Gastrocnemius medialis (tissue), 4 donors: ENCODE results near the gene PRKCH. TPM values are rescaled to one million over a fixed set of nuclear protein-coding genes. Genes with fewer than 3 reads are reported as not detected.

Experiments used
- ATAC-seq, 2 donors: fragments of 150-250 bp; one replicate each; pipeline ENCODE4 v1.9.1; 2016
- DNase-seq, 2 donors: peaks; one replicate each; pipeline ENCODE4 v3.0.0-alpha.2; 2019
- H3K27ac ChIP-seq, 4 donors: fragments of 200-600 bp; sonication (generic); 1 replicate in 1 of 4; 2 replicates in 3 of 4; pipeline ENCODE4 v1.5.1; 2016 to 2018; ENCODE audit warnings: mild to moderate bottlenecking in 2 of 4, moderate library complexity in 1 of 4
- H3K27me3 ChIP-seq, 3 donors: fragments of 200-600 bp; sonication (generic) in 2 of 3; 1 replicate in 1 of 3; 2 replicates in 2 of 3; pipeline versions ENCODE4 v1.5.1 to v1.6.0; 2016 to 2019; ENCODE audit warnings: mild to moderate bottlenecking in 1 of 3, moderate library complexity in 1 of 3
- H3K36me3 ChIP-seq, 2 donors: fragments of 200-600 bp; sonication (generic) in 1 of 2; one replicate each; pipeline ENCODE4 v1.5.1; 2017 to 2018
- H3K4me1 ChIP-seq, 2 donors: fragments of 200-600 bp; sonication (generic) in 1 of 2; one replicate each; pipeline ENCODE4 v1.5.1; 2016 to 2017; ENCODE audit warnings: mild to moderate bottlenecking in 2 of 2
- H3K4me3 ChIP-seq, 4 donors: fragments of 200-600 bp; sonication (generic) in 3 of 4; 1 replicate in 1 of 4; 2 replicates in 3 of 4; pipeline ENCODE4 v1.5.1; 2016 to 2019; ENCODE audit warnings: mild to moderate bottlenecking in 2 of 4
- H3K9me3 ChIP-seq, 3 donors: fragments of 200-600 bp; sonication (generic) in 2 of 3; 1 replicate in 1 of 3; 2 replicates in 2 of 3; pipeline ENCODE4 v1.5.1; 2016 to 2019
- POLR2A ChIP-seq, 2 donors: fragments of 450-650 bp; IDR thresholded peaks; one replicate each; pipeline ENCODE4 v1.6.1; 2017; ENCODE audit warnings: antibody characterized with exemption in 2 of 2, mild to moderate bottlenecking in 2 of 2, moderate library complexity in 2 of 2
- in situ Hi-C, 4 donors: fragments of 200-750 bp; cut with MboI; loops; one replicate each; pipeline versions ENCODE4 v1.15.0 to v1.8.0; 2017; ENCODE audit warnings: low sequenced_read_pairs in 4 of 4
- intact Hi-C: fragments of 100-400 bp; cut with DNase I; formaldehyde crosslinking; loops from one replicate; pipeline ENCODE4 v1.15.1; 2023; ENCODE audit warnings: low total_unique reads
- total RNA-seq, 4 donors: library from RNA; depleted of rRNA; stranded (reverse); fragments of >200 nt; gene quantifications; one replicate each; pipeline versions ENCODE4 v1.1.0 to v1.2.3, GENCODE V29; 2016
- TF ChIP-seq, protein P1 (sequence below), 5 experiments: fragments of 450-650 bp in 3 of 5; fragments of 200-600 bp in 2 of 5; sonication (generic) in 2 of 5; IDR thresholded peaks in 4 of 5; conservative IDR thresholded peaks in 1 of 5; 1 replicate in 4 of 5; 2 replicates in 1 of 5; pipeline ENCODE4 v1.5.1; 2016 to 2019; ENCODE audit warnings: antibody characterized with exemption in 5 of 5, mild to moderate bottlenecking in 3 of 5, moderate library complexity in 3 of 5

PRKCH gene
- total RNA-seq, 4 donors from 2014 or later, result 11.3 to 32.4 (median 16.6) TPM

GRCh38 chr14:61518403-61518802, 197.0 kb downstream of the PRKCH start:
- DNase-seq (no peak), ATAC-seq (no peak)
- in situ Hi-C loops, result no loop called here
- H3K27me3 ChIP-seq, result no peaks in the 10 kb centered on the region
- no peak for TF ChIP-seq POLR2A (IDR thresholded peaks at IDR 0.05)
- TF ChIP-seq, protein P1, sequence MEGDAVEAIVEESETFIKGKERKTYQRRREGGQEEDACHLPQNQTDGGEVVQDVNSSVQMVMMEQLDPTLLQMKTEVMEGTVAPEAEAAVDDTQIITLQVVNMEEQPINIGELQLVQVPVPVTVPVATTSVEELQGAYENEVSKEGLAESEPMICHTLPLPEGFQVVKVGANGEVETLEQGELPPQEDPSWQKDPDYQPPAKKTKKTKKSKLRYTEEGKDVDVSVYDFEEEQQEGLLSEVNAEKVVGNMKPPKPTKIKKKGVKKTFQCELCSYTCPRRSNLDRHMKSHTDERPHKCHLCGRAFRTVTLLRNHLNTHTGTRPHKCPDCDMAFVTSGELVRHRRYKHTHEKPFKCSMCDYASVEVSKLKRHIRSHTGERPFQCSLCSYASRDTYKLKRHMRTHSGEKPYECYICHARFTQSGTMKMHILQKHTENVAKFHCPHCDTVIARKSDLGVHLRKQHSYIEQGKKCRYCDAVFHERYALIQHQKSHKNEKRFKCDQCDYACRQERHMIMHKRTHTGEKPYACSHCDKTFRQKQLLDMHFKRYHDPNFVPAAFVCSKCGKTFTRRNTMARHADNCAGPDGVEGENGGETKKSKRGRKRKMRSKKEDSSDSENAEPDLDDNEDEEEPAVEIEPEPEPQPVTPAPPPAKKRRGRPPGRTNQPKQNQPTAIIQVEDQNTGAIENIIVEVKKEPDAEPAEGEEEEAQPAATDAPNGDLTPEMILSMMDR (IDR thresholded peaks at IDR 0.05 in 4 of 5, conservative IDR thresholded peaks at IDR 0.05 in 1 of 5), result no peak
- H3K27ac ChIP-seq, result no peak overlapping the region
- H3K36me3 ChIP-seq, result no peaks in the 10 kb centered on the region
- H3K4me1 ChIP-seq, result peaks cover 17 to 30% of the 10 kb centered on the region in 2 donors
- H3K9me3 ChIP-seq, result no peaks in the 10 kb centered on the region
- intact Hi-C loops, result no loop called here
- no peak overlapping the region for H3K4me3 ChIP-seq

DNA sequence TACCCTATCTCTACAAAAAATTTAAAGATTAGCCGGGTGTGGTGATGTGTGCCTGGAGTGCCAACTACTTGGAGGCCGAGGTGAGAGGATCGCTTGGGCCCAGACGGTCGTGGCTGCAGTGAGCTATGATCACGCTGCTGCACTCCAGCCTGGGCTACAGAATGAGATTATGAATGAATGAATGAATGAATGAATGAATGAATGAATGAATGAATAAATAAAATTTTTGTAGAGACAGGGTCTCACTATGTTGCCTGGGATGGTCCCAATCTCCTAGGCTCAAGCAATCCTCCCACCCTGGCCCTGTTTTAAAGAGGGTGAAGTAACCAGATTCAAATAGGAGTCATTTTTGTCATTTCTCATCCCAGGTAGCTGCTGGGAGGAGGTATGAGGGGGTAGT, 197.7 kb downstream of the PRKCH start:
- Histone ChIP-seq H3K4me1 (peaks cover 22 to 37% of the 10 kb centered on the region in 2 donors), H3K9me3 (no peaks in the 10 kb centered on the region), H3K4me3 (no peak overlapping the region), H3K27me3 (no peaks in the 10 kb centered on the region), H3K27ac (no peak overlapping the region), H3K36me3 (no peaks in the 10 kb centered on the region)
- no peak for DNase-seq
- intact Hi-C loops, result no loop called here
- no peak for TF ChIP-seq POLR2A (IDR thresholded peaks at IDR 0.05)
- TF ChIP-seq, protein P1 (IDR thresholded peaks at IDR 0.05 in 4 of 5, conservative IDR thresholded peaks at IDR 0.05 in 1 of 5), result no peak
- no peak for ATAC-seq
- in situ Hi-C loops, result no loop called here

- no peak overlapping the region for H3K4me3 ChIP-seq
- H3K27me3 ChIP-seq, result no peaks in the 10 kb centered on the region
- in situ Hi-C loops, result no loop called here
- peaks cover 28 to 44% of the 10 kb centered on the region in 2 donors for H3K4me1 ChIP-seq
- no peaks in the 10 kb centered on the region for H3K36me3 ChIP-seq
- intact Hi-C loops, result loop anchor here (10.0 kb wide), 1 partner anchor 785 kb away; the partner anchor contains the start of gene MNAT1
- ATAC-seq, result no peak
- no peaks in the 10 kb centered on the region for H3K9me3 ChIP-seq
- TF ChIP-seq, protein P1 (IDR thresholded peaks at IDR 0.05 in 4 of 5, conservative IDR thresholded peaks at IDR 0.05 in 1 of 5), result no peak
- no peak for TF ChIP-seq POLR2A (IDR thresholded peaks at IDR 0.05)
- H3K27ac ChIP-seq, result no peak overlapping the region
- no peak for DNase-seq
Observed at GRCh38 chr14:61519735-61520134, 198.4 kb downstream of the PRKCH start.

GRCh38 chr14:61520576-61520975, 199.2 kb downstream of the PRKCH start:
- H3K27me3 ChIP-seq, result no peaks in the 10 kb centered on the region
- TF ChIP-seq, protein P1 (IDR thresholded peaks at IDR 0.05 in 4 of 5, conservative IDR thresholded peaks at IDR 0.05 in 1 of 5), result no peak
- TF ChIP-seq POLR2A (IDR thresholded peaks at IDR 0.05), result no peak
- peaks cover 34 to 51% of the 10 kb centered on the region in 2 donors for H3K4me1 ChIP-seq
- no peak overlapping the region for H3K4me3 ChIP-seq
- in situ Hi-C loops, result no loop called here
- H3K36me3 ChIP-seq, result no peaks in the 10 kb centered on the region
- ATAC-seq, result no peak
- intact Hi-C loops, result loop anchor here (10.0 kb wide), 1 partner anchor 786 kb away; the partner anchor contains the start of gene MNAT1
- H3K9me3 ChIP-seq, result no peaks in the 10 kb centered on the region
- DNase-seq, result no peak
- H3K27ac ChIP-seq, result no peak overlapping the region

- no peaks in the 10 kb centered on the region for H3K36me3 ChIP-seq
- no peaks in the 10 kb centered on the region for H3K9me3 ChIP-seq
- peaks cover 40 to 52% of the 10 kb centered on the region in 2 donors for H3K4me1 ChIP-seq
- no peaks in the 10 kb centered on the region for H3K27me3 ChIP-seq
- ATAC-seq (no peak), DNase-seq (no peak)
- intact Hi-C loops (loop anchor here (10.0 kb wide), 1 partner anchor 787 kb away; the partner anchor contains the start of gene MNAT1), in situ Hi-C loops (no loop called here)
- H3K4me3 ChIP-seq, result no peak overlapping the region
- TF ChIP-seq POLR2A (IDR thresholded peaks at IDR 0.05), result no peak
- TF ChIP-seq, protein P1 (IDR thresholded peaks at IDR 0.05 in 4 of 5, conservative IDR thresholded peaks at IDR 0.05 in 1 of 5), result no peak
- H3K27ac ChIP-seq, result no peak overlapping the region
Observed at GRCh38 chr14:61521773-61522172, 200.4 kb downstream of the PRKCH start.
